Endometrial microvascular endothelial cells (primary cell): ENCODE measurements around the gene EFHC1. TPM values are rescaled to one million over a fixed set of nuclear protein-coding genes. Genes with fewer than 3 reads are reported as not detected.

Source experiments
- in situ Hi-C: cut with HindIII; loops from 2 replicates; pipeline ENCODE4 v1.10.0; 2017; ENCODE audit warnings: low sequenced_read_pairs, low pct_unique_long_range_greater_than_20kb; ENCODE audit errors: inconsistent ontology term
- total RNA-seq: library from RNA; depleted of rRNA; stranded (reverse); fragments of >200 nt; gene quantifications from one replicate; pipeline ENCODE4 v1.2.3, GENCODE V29; 2015; ENCODE audit errors: inconsistent ontology term

Gene EFHC1
- total RNA-seq, 1 donor from 2014 or later, result 24.4 TPM

DNA sequence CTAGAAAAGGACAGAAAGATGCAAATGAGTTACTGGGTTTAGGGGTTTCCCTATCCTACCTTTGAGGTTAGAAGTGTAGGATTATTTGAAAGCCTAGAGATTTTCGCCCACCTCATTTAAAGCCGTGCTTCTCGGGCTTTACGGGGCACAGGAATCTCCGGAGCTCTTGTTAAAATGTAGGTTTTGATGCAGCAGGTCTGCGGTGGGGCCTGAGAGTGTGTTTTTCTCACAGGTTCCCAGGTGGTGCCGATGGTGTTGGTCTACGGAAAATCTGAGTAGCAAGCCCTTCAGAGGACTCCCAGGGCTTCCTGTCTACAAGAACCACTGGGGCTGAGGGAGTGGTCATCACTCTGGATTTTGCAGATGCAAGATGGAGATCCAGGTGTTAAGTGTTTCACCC lies 109.2 kb downstream of the EFHC1 start:
- in situ Hi-C loops, result loop anchor here (25.0 kb wide), 1 partner anchor 133 kb away; the partner anchor contains the start of gene TMEM14A

DNA sequence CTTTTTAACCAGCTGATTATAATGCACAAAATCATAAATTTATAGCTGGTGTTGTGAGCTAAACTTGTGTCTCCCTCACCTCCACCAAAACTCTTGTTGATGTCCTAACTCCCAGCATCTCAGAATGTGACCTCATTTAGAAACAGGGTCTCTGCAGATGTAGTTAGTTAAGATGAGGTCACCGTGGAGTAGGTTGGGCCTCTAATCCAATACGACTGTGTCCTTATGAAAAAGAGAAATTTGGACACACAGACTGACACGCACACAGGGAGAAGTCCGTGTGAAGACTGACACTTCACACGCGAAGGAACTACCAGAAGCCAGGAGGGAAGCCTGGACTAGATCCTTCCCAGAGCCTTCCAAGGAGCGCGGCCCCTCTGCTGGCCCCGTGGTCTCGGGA lies 110.2 kb downstream of the EFHC1 start:
- in situ Hi-C loops, result loop anchor here (25.0 kb wide), 1 partner anchor 132 kb away; the partner anchor contains the start of gene TMEM14A

DNA sequence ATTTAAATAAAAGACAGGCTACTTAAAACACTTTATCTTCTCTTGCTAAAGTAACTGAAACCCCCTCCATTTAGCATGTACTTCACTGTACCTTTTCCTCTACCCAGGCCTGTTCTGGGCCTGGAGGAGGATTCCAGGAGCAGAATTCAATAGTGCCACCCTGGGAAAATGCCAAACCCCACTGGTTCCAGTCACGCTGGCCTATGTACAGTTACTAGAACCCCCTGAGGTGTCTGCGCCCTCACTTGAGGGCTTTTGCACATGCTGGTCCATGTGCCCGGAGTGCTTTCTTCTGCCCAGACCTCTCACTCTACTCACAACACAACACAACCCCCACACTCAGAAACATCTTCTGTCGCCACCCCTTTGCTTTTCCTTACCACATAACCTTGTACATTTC lies 111.3 kb downstream of the EFHC1 start:
- in situ Hi-C loops, result loop anchor here (25.0 kb wide), 1 partner anchor 131 kb away; the partner anchor contains the start of gene TMEM14A

DNA sequence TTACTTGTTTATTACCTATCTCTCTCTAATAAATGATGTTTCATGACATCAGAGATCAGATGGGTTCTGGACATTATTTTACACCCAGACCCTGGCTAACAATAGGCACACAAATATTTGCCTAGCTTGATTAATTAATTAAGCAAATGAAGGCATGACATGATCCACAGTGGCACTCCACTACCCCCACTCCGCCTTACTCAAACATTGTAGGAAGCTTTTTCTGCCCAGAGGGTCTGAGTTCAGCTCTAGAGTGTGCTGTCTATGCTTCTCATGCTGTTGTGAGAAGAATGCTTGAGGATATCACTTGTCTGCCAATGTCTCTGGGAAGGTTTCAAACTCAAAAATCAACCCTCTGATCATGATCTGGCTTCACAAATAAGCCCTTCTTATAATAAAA lies 111.7 kb downstream of the EFHC1 start:
- in situ Hi-C loops, result loop anchor here (25.0 kb wide), 1 partner anchor 130 kb away; the partner anchor contains the start of gene TMEM14A

DNA sequence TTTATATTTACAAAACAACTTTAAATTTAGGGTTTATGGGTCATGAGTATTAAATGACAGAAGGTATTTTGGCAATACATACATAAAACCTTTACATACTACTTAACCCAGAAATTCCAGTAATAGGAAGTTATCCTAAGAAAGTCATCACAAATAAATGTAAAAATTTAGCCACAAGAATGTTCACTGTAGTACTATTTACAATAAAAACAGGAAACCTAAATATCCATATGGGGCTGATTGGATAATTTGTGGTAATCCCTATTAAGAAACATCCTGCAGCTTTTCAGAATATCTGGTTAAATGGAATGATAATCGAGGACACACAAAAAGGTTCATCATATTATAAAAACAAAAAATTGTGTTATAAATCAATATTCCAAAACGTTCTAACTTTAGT lies 112.3 kb downstream of the EFHC1 start:
- in situ Hi-C loops, result loop anchor here (25.0 kb wide), 1 partner anchor 130 kb away; the partner anchor contains the start of gene TMEM14A

DNA sequence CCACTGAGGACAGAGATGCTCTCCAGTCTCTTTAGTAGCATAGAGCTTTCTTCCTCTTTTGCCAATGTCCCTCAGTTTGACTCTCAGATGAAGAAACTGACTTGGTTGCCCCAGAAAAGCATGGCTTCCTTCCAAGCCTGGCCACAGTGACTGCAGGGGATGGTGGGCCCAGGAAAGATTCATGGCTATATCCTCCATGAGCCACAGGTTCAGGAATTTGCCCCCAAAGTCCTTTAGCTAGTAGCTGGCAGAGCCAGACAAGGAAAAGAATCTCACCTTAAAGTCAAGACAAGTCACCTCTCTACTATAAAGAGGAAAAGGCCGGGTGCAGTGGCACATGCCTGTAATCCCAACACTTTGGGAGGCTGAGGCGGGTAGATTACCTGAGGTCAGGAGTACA lies 113.3 kb downstream of the EFHC1 start:
- in situ Hi-C loops, result loop anchor here (25.0 kb wide), 1 partner anchor 129 kb away; the partner anchor contains the start of gene TMEM14A

DNA sequence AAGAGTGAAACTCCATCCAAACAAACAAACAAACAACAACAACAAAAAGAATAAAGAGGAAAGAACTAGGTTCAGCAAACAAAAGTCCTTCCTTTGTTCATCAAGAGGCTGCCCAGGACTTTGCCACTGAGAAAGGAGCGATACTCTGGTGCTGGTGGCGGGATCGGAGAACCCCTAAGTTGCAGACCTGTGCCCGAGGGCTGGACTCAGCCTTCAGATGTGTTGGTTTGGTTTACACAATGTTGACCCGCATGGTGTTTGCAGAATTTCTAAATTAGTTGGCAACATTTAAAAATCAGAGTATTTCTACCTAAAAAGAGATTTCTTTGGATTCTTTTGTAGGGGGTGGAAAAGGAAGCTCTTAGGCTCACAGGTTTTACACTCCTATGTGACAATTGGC lies 114.2 kb downstream of the EFHC1 start:
- in situ Hi-C loops, result loop anchor here (25.0 kb wide), 1 partner anchor 128 kb away; the partner anchor contains the start of gene TMEM14A

DNA sequence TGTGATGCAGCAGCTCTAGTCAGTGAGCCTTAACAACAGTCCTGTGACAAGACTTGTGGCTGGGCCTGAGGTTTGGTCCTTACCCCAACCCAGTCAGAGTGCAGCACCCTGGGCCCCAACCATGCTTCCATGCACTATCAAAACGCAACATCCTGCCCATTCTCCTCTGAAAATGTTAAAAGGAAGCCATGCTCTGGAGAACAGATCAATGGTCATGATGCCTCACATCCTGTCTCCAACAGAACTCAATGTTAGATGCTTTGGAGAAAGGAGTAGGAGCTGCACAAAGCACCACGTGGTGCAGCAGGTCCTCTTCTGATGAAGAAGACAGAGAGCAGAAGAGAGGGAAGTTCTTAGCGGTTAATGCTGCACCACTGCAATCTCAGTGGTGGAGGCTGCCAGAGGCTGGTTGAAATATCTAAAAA lies 114.8 kb downstream of the EFHC1 start:
- in situ Hi-C loops, result loop anchor here (25.0 kb wide), 1 partner anchor 127 kb away; the partner anchor contains the start of gene TMEM14A

DNA sequence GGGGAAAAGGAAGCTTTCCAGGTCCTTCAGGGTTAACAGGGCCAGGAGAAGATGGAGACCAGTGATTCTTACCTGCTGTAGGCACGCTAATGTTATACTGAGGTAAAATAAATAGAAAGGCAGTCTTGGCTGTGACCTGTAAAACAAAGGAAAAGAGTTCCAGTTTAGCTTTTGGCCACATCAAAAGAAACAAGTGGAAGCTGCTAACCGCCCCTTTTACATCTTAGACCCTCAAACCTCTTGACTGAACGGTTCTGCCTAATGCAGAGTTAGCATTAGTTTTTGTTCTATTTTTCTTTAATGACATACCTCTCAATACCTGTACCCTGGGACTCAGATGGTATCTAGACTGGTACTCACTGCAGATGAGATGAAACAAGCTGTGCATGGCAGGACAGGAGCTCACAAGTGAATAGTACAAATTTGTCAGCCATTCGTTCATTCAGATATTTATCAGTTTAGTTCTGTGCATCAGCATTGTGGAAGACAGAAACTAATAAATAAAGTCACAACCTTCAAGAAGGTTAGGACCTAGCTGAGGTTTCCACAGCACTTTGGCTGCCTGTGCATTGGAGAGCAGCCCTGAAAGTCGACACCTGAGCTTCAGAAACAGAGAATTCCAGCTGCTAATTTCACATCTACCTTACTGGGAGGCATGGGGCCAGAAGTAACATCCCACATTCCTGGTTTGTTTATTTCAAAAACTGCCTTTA lies 115.7 kb downstream of the EFHC1 start:
- in situ Hi-C loops, result loop anchor here (25.0 kb wide), 1 partner anchor 126 kb away; the partner anchor contains the start of gene TMEM14A

DNA sequence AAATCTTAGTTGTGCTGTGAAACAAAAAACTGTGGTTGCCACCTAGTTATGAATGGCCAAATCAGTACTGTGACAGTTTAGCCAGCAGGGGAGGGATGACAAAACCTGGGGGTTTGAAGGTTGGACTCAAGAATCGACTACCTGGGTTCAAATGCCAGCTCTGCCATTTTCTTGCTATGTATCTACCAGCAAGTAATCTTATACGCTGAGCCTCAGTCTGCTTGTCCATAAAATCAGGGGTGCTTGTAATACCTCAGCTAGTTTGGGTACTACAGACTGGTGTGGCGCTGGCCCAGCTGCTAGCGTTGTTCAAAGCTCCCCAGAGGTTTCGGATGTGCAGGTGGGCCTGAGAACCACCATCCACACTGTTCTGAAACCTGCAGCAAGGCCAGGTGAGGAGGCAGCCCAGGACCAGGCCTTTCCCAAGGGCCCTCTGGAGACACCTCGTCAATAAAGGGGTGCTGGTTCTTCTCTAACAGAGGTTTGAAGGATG lies 116.3 kb downstream of the EFHC1 start:
- in situ Hi-C loops, result loop anchor here (25.0 kb wide), 1 partner anchor 126 kb away; the partner anchor contains the start of gene TMEM14A

DNA sequence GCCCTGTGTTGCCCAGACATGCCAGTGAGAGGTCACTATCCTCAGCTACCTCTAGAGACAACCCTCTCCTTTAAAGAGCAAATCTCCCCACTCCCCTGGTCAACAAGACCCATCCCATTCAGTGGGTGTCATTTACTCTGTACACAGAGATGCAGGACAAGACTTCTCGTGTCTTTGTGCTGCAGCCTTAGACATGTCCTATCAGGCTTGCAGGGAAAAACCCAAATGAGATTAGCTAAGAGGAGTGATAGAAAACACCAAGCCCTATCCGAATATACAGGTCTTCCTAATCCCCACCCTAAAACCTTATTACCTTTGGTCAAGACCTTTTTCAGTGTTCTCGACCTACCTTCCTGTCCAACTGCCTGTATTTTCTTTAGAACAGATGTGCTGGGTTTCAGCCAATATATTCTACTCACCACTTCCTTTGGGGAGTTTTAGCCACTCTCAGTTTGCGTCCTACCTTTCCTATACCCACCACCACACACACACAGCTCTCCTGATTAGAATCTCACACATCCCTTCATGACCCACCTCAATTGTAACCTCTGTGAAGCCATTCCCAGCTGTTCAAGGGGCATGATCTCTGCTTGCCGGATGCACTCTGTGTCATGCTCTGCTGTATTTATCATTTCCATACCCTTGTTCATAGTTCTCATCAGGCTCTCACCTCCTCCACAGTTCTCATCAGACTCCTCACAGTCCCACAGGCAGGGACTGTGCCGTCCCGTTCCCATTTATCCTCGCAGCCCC lies 117.0 kb downstream of the EFHC1 start:
- in situ Hi-C loops, result loop anchor here (25.0 kb wide), 1 partner anchor 125 kb away; the partner anchor contains the start of gene TMEM14A

DNA sequence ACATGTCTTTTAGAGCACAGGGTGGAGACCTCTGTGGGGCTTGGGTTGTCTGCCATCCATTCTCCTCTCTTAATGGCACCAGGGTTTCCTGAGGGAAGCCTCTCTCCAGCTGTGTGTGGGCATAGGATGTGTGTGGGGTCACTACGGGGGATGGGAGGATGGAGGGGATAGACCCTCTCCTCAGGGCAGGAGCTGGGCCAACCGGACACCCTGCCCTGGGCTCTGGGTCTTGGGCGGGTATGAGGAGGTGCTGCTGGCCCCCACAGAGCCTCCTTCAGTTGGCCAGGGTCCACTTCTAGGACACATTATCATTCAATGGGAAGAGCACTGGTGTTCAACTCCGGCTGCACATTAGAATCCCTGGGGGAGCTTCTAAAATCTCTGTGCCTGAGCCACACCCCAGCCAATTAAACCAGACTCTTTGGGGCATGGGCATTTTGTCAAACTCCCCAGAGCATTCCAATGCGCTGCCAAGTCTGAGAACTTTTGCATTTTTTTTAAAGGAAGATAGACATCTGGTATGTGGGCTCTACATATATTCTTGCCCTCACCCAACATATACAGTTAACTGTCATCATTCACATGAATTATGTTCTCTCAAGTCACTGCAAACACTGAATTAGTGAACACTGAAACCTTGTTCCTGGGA lies 118.2 kb downstream of the EFHC1 start:
- in situ Hi-C loops, result loop anchor here (25.0 kb wide), 1 partner anchor 124 kb away; the partner anchor contains the start of gene TMEM14A

DNA sequence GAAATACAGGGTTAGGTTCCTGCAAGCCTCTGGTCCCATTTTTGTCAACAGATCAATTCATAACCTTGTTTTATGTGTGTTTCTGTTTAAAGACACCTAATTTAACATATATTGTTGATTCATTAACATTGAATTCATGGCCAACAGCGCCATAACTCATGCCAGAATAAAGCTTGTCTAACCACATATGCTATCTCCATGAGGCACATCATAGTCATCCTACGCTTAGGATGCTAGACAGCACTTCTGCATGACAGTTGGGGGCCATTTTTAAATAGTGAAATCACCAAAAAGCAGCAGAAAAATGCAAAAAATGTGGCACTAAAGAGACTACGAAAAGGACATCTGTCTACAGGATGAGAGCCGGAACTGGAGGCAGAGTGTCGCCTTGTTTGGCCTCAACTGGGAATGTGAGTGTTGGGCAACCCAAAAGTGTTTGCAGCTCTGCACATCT lies 118.8 kb downstream of the EFHC1 start:
- in situ Hi-C loops, result loop anchor here (25.0 kb wide), 1 partner anchor 123 kb away; the partner anchor contains the start of gene TMEM14A

DNA sequence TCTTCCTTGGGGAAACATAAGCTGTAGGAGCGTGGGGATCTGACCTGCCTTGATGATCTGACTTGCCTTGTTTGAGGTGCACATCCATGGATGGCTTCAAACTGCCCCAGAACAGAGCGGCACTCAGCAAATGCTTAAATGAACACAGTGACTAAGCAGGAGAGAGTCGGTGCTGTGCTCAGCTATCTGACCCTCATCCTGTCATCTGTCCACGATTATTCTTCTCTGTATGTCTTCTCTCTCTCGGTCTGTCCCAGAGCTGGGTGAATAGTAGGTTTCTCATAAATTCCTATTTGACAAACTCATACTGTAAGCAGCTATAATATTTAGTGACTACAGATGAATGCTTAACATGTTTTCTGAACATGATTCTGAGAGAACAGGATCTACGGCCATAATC lies 119.5 kb downstream of the EFHC1 start:
- in situ Hi-C loops, result loop anchor here (25.0 kb wide), 1 partner anchor 123 kb away; the partner anchor contains the start of gene TMEM14A

DNA sequence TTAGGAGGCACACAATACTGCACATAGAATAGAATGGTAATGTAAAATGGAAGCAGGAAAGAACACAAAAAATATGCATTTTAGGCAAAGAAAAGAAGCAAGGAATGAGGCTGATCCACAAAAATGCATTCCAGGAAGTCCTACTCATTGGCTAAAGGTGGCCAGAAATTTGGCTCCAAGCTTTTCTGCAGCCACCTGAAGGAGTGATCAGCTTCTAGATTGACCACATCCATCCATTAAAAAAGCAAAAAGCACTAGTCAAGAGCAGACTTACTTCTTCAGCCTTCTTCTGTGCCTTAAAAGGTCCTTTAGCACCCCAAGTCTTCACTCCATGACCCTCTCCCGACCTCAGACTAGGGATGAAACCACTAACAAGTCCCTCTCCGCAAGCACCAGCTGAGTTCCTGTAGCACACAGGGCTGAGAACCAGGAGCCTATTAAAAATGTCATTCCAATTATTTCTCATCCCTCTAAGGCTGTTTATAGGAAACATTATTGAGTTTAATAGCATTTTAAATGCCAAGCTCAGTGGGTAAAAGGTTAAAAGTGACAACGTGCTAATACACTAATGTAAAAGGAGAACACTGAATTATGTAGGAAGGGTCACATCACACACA lies 120.3 kb downstream of the EFHC1 start:
- in situ Hi-C loops, result loop anchor here (25.0 kb wide), 1 partner anchor 122 kb away; the partner anchor contains the start of gene TMEM14A

DNA sequence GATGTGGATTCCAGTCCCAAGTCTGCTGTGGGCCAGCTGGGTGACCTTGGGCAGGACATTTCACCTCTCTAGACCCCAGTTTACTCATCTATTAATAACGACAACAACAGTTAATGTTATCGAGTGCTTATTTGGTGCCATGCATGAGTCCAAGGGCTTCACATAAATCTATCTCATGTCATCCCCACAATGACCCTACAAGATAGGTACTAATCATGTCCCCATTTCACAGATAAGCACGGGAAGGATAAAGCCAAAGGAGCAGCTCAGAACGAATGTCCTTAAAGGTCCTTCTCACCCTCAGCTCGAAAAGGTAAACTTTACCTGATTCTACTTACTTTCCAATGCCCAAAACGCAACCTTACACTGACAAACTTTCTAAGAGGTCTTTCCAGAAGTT lies 121.0 kb downstream of the EFHC1 start:
- in situ Hi-C loops, result loop anchor here (25.0 kb wide), 1 partner anchor 121 kb away; the partner anchor contains the start of gene TMEM14A

DNA sequence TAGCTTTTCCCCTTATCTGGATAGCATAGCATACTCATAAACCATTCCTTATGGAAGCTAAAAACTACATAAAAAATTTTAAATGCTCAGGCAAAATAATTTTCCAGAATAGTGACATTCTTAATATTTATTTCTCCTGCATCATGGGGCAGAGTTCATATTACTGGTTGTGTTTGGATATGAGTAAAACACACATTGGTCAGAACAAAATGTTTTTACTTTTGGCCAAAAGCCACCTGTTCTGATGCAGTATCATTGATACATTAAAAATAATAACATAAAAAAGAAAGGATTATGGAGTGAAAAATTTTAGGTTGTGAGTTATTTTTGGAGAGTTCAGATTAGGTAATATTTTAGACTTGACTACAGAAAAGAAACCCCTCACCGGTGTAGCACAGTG lies 123.1 kb downstream of the EFHC1 start:
- in situ Hi-C loops, result loop anchor here (25.0 kb wide), 1 partner anchor 119 kb away; the partner anchor contains the start of gene TMEM14A
